ENCODE data around the gene FAM177B. TPM values are rescaled to one million over a fixed set of nuclear protein-coding genes. Genes with fewer than 3 reads are reported as not detected.

FAM177B gene
- total RNA-seq, 1 experiment from 2014 or later: not detected

- POLR2A ChIA-PET: no interaction called here
- intact Hi-C loops (cut with micrococcal nuclease; ENCODE audit: unreplicated experiment): no loop called here
Observed at GRCh38 chr1:222749927-222750326, 12.9 kb downstream of the FAM177B start.

GRCh38 chr1:222750651-222751050, 13.6 kb downstream of the FAM177B start:
- DNase-seq: no peak
- Histone ChIP-seq H3K36me3 (ENCODE audit: control insufficient read depth, insufficient read depth, low read length) (no peaks in the 10 kb centered on the region), H3K27me3 (replicated peaks; ENCODE audit: control insufficient read depth, insufficient read depth, low read length) (no peaks in the 10 kb centered on the region), H3K4me1 (no peaks in the 10 kb centered on the region), H3K9me3 (no peaks in the 10 kb centered on the region), H3K4me3 (ENCODE audit: low read depth, low read length) (no peak overlapping the region)
- Mint-ChIP-seq H3K36me3 (ENCODE audit: insufficient read depth, unreplicated experiment) (no peaks in the 10 kb centered on the region), H3K4me1 (ENCODE audit: low read depth, unreplicated experiment) (no peaks in the 10 kb centered on the region), H3K4me3 (ENCODE audit: unreplicated experiment) (no peak overlapping the region), H3K9me3 (ENCODE audit: unreplicated experiment) (no peaks in the 10 kb centered on the region), H3K27ac (ENCODE audit: unreplicated experiment) (no peak overlapping the region), H3K27me3 (ENCODE audit: insufficient read depth, unreplicated experiment) (peaks cover 12% of the 10 kb centered on the region)
- BruUV-seq (replicated peaks): no TSS peak
- CTCF ChIA-PET: interaction anchor here (1.5 kb wide), 1 partner anchor 18 kb away, joined by 4 read pairs; no protein-coding TSS in a partner anchor
- POLR2A ChIA-PET: no interaction called here
- intact Hi-C loops (cut with micrococcal nuclease; ENCODE audit: unreplicated experiment): no loop called here
- TF ChIP-seq, protein P1, sequence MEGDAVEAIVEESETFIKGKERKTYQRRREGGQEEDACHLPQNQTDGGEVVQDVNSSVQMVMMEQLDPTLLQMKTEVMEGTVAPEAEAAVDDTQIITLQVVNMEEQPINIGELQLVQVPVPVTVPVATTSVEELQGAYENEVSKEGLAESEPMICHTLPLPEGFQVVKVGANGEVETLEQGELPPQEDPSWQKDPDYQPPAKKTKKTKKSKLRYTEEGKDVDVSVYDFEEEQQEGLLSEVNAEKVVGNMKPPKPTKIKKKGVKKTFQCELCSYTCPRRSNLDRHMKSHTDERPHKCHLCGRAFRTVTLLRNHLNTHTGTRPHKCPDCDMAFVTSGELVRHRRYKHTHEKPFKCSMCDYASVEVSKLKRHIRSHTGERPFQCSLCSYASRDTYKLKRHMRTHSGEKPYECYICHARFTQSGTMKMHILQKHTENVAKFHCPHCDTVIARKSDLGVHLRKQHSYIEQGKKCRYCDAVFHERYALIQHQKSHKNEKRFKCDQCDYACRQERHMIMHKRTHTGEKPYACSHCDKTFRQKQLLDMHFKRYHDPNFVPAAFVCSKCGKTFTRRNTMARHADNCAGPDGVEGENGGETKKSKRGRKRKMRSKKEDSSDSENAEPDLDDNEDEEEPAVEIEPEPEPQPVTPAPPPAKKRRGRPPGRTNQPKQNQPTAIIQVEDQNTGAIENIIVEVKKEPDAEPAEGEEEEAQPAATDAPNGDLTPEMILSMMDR (IDR thresholded peaks at IDR 0.05; ENCODE audit: insufficient read depth in 1 of 2, low read depth in 1 of 2, low read length in 1 of 2, severe bottlenecking in 1 of 2, unreplicated experiment in 1 of 2): no peak

More at GRCh38 chr1:222749927-222750326, 12.9 kb downstream of the FAM177B start:
- H3K4me1 Mint-ChIP-seq (ENCODE audit: low read depth, unreplicated experiment): no peaks in the 10 kb centered on the region
- H3K4me3 Mint-ChIP-seq (ENCODE audit: unreplicated experiment): no peak overlapping the region
- no peaks in the 10 kb centered on the region for H3K9me3 ChIP-seq
- CTCF ChIA-PET: no interaction called here
- DNase-seq: no peak
- peaks cover 12% of the 10 kb centered on the region for H3K27me3 Mint-ChIP-seq (ENCODE audit: insufficient read depth, unreplicated experiment)
- no TSS peak for BruUV-seq (replicated peaks)
- no peaks in the 10 kb centered on the region for H3K9me3 Mint-ChIP-seq (ENCODE audit: unreplicated experiment)
- H3K4me1 ChIP-seq: no peaks in the 10 kb centered on the region
- TF ChIP-seq, protein P1 (IDR thresholded peaks at IDR 0.05; ENCODE audit: insufficient read depth in 1 of 2, low read depth in 1 of 2, low read length in 1 of 2, severe bottlenecking in 1 of 2, unreplicated experiment in 1 of 2): no peak
- H3K36me3 Mint-ChIP-seq (ENCODE audit: insufficient read depth, unreplicated experiment): no peaks in the 10 kb centered on the region
- no peak overlapping the region for H3K27ac Mint-ChIP-seq (ENCODE audit: unreplicated experiment)
- no peak overlapping the region for H3K4me3 ChIP-seq (ENCODE audit: low read depth, low read length)
- H3K36me3 ChIP-seq (ENCODE audit: control insufficient read depth, insufficient read depth, low read length): no peaks in the 10 kb centered on the region
- no peaks in the 10 kb centered on the region for H3K27me3 ChIP-seq (replicated peaks; ENCODE audit: control insufficient read depth, insufficient read depth, low read length)

DNA sequence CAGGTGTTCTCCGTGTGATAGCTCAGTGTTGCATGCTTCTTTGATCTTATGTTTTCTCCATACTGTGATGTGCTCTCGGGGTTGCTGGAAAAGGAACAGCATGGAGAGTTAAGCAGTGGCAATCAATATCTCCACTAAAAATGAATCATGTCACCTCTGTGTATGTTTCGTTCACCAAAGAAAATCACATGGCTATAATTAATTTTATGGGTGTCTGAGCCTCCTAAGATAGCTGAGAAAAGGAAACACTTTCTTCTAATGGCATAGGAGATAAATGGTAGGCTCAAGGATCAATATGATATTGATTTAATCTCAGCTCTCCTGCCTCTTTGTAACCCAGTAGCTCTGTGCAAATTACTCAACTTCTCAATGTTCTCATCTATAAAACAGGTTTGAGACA, 14.3 kb downstream of the FAM177B start:
- BruUV-seq (replicated peaks): no TSS peak
- Mint-ChIP-seq H3K27me3 (ENCODE audit: insufficient read depth, unreplicated experiment) (peaks cover 8% of the 10 kb centered on the region), H3K4me1 (ENCODE audit: low read depth, unreplicated experiment) (no peaks in the 10 kb centered on the region), H3K4me3 (ENCODE audit: unreplicated experiment) (no peak overlapping the region), H3K36me3 (ENCODE audit: insufficient read depth, unreplicated experiment) (no peaks in the 10 kb centered on the region), H3K27ac (ENCODE audit: unreplicated experiment) (no peak overlapping the region), H3K9me3 (ENCODE audit: unreplicated experiment) (no peaks in the 10 kb centered on the region)
- no peaks in the 10 kb centered on the region for H3K27me3 ChIP-seq (replicated peaks; ENCODE audit: control insufficient read depth, insufficient read depth, low read length)
- ChIA-PET CTCF (interaction anchor here (1.5 kb wide), 1 partner anchor 18 kb away, joined by 4 read pairs; no protein-coding TSS in a partner anchor), POLR2A (no interaction called here)
- no peaks in the 10 kb centered on the region for H3K36me3 ChIP-seq (ENCODE audit: control insufficient read depth, insufficient read depth, low read length)
- H3K4me3 ChIP-seq (ENCODE audit: low read depth, low read length): no peak overlapping the region
- no peaks in the 10 kb centered on the region for H3K4me1 ChIP-seq
- H3K9me3 ChIP-seq: no peaks in the 10 kb centered on the region
- intact Hi-C loops (cut with micrococcal nuclease; ENCODE audit: unreplicated experiment): no loop called here
- DNase-seq: no peak
- TF ChIP-seq, protein P1 (IDR thresholded peaks at IDR 0.05; ENCODE audit: insufficient read depth in 1 of 2, low read depth in 1 of 2, low read length in 1 of 2, severe bottlenecking in 1 of 2, unreplicated experiment in 1 of 2): no peak
